RWPE2 (cell line): ENCODE results near the gene ARFIP2.

Source experiments
- ATAC-seq: fragments of 200-7000 bp; cut with Tn5 transposase; 3 replicates; pipeline ENCODE4 v1.9.1; 2021; ENCODE audit warnings: low read depth
- DNase-seq: peaks from one replicate; pipeline ENCODE4 v3.0.0-alpha.2; 2020; ENCODE audit warnings: low spot score
- H3K27ac ChIP-seq: fragments of 450-650 bp; 2 replicates; pipeline ENCODE4 v1.5.1; 2017; ENCODE audit warnings: mild to moderate bottlenecking; ENCODE audit not compliant: poor library complexity, severe bottlenecking
- H3K27me3 ChIP-seq: fragments of 250-450 bp; sonication (Bioruptor Pico); 2 replicates; pipeline ENCODE4 v1.5.1; 2021; ENCODE audit warnings: mild to moderate bottlenecking, moderate library complexity; ENCODE audit not compliant: insufficient read depth, poor library complexity, severe bottlenecking
- H3K36me3 ChIP-seq: fragments of 250-450 bp; sonication (Bioruptor Pico); 2 replicates; pipeline ENCODE4 v1.5.1; 2020; ENCODE audit warnings: low read depth, mild to moderate bottlenecking, moderate library complexity
- H3K4me1 ChIP-seq: fragments of 250-450 bp; sonication (Bioruptor Pico); 2 replicates; pipeline ENCODE4 v1.5.1; 2021; ENCODE audit warnings: mild to moderate bottlenecking, moderate library complexity; ENCODE audit not compliant: insufficient read depth, poor library complexity, severe bottlenecking
- H3K4me3 ChIP-seq: fragments of 250-450 bp; sonication (Bioruptor Pico); 2 replicates; pipeline ENCODE4 v1.5.1; 2021; ENCODE audit warnings: mild to moderate bottlenecking, moderate library complexity; ENCODE audit not compliant: severe bottlenecking
- H3K9me3 ChIP-seq: fragments of 250-450 bp; sonication (Bioruptor Pico); 2 replicates; pipeline ENCODE4 v1.5.1; 2021; ENCODE audit warnings: mild to moderate bottlenecking, moderate library complexity; ENCODE audit not compliant: severe bottlenecking
- TF ChIP-seq, protein P1 (sequence below): fragments of 450-650 bp; IDR thresholded peaks from one replicate; pipeline ENCODE4 v1.5.1; 2017; ENCODE audit warnings: mild to moderate bottlenecking, moderate library complexity; ENCODE audit not compliant: poor library complexity, severe bottlenecking

Gene ARFIP2

GRCh38 chr11:6473451-6474412 is 7.4 kb downstream of the ARFIP2 start, which contains the start of gene TRIM3:
Gene TRIM3, minus strand, starts transcription at chr11:6473941. Its CDS starts 8,246 bp downstream, at chr11:6465695.
- Histone ChIP-seq H3K9me3 (no peaks in the 10 kb centered on the region), H3K4me1 (no peaks in the 10 kb centered on the region), H3K4me3 (peak within 1 kb of the TSS; percentile 87), H3K27ac (peak within 1 kb of the TSS; percentile 64), H3K27me3 (no peaks in the 10 kb centered on the region), H3K36me3 (peaks cover 23% of the 10 kb centered on the region)
- TF ChIP-seq, protein P1, sequence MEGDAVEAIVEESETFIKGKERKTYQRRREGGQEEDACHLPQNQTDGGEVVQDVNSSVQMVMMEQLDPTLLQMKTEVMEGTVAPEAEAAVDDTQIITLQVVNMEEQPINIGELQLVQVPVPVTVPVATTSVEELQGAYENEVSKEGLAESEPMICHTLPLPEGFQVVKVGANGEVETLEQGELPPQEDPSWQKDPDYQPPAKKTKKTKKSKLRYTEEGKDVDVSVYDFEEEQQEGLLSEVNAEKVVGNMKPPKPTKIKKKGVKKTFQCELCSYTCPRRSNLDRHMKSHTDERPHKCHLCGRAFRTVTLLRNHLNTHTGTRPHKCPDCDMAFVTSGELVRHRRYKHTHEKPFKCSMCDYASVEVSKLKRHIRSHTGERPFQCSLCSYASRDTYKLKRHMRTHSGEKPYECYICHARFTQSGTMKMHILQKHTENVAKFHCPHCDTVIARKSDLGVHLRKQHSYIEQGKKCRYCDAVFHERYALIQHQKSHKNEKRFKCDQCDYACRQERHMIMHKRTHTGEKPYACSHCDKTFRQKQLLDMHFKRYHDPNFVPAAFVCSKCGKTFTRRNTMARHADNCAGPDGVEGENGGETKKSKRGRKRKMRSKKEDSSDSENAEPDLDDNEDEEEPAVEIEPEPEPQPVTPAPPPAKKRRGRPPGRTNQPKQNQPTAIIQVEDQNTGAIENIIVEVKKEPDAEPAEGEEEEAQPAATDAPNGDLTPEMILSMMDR: peak; percentile 46
- DNase-seq (peak; percentile 90), ATAC-seq (peak; percentile 78)

- TF ChIP-seq, protein P1: no peak
- ATAC-seq (no peak), DNase-seq (no peak)
- Histone ChIP-seq H3K36me3 (peaks cover 15% of the 10 kb centered on the region), H3K27ac (no peak overlapping the region), H3K27me3 (no peaks in the 10 kb centered on the region), H3K4me3 (peak overlapping the region; percentile 87), H3K9me3 (no peaks in the 10 kb centered on the region), H3K4me1 (no peaks in the 10 kb centered on the region)
Measured at GRCh38 chr11:6472934-6473333, 8.2 kb downstream of the ARFIP2 start.

- H3K4me1 ChIP-seq: no peaks in the 10 kb centered on the region
- no peaks in the 10 kb centered on the region for H3K27me3 ChIP-seq
- no peak for ATAC-seq
- H3K36me3 ChIP-seq: no peaks in the 10 kb centered on the region
- DNase-seq: no peak
- no peak overlapping the region for H3K4me3 ChIP-seq
- no peaks in the 10 kb centered on the region for H3K9me3 ChIP-seq
- TF ChIP-seq, protein P1: no peak
- no peak overlapping the region for H3K27ac ChIP-seq
Measured at GRCh38 chr11:6469599-6469998, 11.5 kb downstream of the ARFIP2 start.

- TF ChIP-seq, protein P1: no peak
- ATAC-seq (peak; percentile 68), DNase-seq (no peak)
- Histone ChIP-seq H3K9me3 (no peaks in the 10 kb centered on the region), H3K36me3 (no peaks in the 10 kb centered on the region; the same call in 1 of the 2 replicates), H3K27ac (no peak overlapping the region), H3K4me1 (no peaks in the 10 kb centered on the region), H3K4me3 (no peak overlapping the region), H3K27me3 (no peaks in the 10 kb centered on the region)
Measured at GRCh38 chr11:6468712-6469495, 12.2 kb downstream of the ARFIP2 start.
